AG08395 (cell line): Measurements from ENCODE around the gene ALOX12B.
A peak's percentile ranks its signal among the peaks of the same experiment; 100 is the strongest.

Source experiments
- DNase-seq: peaks from one replicate; pipeline ENCODE4 v3.0.0; 2012; ENCODE audit warnings: mixed read lengths, low spot score

The ALOX12B gene

DNA sequence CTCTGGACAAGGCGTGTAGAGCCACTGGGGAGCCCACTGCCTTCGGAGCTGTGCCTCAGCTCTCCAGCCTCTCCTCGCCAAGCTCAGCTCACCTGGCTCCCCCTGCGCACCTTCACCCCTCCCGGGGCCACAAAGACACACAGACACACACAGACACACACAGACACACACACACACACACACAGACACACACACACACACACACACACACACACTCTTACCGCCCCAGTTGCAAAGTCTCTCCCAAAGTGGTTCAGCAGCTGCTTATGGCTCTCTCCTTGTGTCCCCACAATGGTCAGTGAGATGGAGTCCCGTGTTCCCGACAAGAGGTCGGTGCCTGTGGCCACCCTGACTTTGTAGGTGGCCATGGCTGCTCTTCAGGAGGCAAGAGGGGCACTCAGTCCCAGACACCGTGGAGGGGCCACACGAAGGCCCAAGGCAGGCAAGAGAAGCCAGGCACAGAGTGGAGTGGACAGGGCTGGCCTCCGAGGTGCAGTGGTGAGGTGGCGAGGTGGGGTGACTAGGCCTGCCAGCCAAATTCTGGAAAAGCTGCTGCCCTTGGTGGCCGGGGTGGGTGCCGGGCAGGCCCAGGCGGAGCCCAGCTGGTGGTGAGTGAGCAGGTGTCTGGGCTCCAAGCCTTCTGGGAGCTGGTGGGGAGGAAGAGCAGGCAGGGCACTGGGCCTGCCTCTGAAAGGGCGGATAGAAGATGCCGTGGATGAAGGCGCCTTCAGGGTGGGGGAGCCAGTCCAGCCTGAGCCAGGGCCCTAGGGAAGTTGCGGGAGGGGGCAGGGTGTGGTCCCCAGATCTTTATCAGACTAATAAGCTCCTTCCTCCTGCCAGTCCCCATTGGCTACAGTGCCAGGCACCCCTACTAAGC is at the start of gene ALOX12B:
ALOX12B (minus strand) TSS at position 642 of the 877 bp plus-strand sequence; CDS start at position 368, 274 bp downstream.
- no peak for DNase-seq

- DNase-seq = no peak
Observed at GRCh38 chr17:8133941-8134340, 46.4 kb upstream of the ALOX12B start.

GRCh38 chr17:8133399-8133798 is 45.9 kb upstream of the ALOX12B start:
- no peak for DNase-seq

DNA sequence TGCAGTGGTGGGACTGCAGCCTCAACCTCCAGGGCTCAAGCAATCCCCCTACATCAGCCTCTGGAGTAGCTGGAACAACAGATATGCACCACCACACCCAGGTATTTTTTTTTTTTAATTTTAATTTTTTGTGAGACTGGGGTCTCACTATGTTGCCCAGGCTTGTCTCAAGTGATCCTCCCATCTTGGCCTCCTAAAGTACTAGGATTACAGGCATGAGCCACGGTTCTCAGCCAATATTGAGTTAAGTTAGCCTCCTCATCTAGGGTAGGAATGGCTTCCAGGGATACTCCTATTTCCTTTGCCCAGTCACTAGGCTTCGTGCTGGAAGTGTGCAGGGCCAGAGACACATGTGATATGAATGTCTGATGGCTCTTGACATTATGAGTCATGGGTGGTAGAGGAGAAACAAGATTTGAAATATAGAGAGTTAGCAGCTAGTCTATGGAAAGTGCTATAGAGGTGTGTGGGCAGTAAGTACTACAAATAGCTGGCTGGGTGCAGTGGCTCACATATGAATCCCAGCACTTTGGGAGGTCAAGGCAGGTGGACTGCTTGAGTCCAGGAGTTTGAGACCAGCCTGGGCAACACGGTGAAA is 44.4 kb upstream of the ALOX12B start:
- DNase-seq = no peak

GRCh38 chr17:8128125-8128784 is 40.7 kb upstream of the ALOX12B start:
- DNase-seq = no peak

DNA sequence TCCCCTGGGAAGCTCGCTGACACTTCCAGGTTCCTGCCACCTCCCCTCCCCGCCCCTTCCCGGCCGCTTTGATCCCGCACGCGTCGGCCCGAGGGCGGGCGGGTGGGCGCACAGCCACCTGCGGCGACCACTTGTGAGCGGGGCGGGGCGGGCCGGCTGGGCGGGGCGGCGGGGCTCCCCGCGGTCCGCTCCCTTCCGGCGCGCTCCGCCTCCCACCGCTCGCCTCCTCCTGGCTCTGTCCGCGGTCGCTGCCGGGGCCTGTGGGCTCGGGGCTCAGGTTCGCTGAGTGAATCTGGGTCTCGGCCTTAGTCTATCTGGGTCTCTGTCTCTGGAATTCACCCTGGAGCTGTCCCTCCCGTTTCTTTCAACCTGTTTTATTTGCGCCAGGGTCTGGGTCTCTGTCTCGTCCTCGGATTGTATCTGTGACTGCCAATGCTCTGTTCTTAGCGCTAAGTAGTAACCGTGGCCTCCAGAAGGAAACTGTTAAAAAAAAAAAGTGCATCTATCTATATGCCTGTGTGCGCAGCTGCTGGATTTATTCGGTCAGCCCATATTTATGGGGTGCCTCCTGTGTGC is 39.1 kb upstream of the ALOX12B start:
- no peak for DNase-seq

- DNase-seq = no peak
Observed at GRCh38 chr17:8125947-8126490, 38.5 kb upstream of the ALOX12B start.

GRCh38 chr17:8125154-8125946 is 37.8 kb upstream of the ALOX12B start:
- peak; percentile 64 for DNase-seq

GRCh38 chr17:8124350-8125153 is 37.0 kb upstream of the ALOX12B start:
- no peak for DNase-seq

- DNase-seq = no peak
Observed at GRCh38 chr17:8123695-8124349, 36.3 kb upstream of the ALOX12B start, which contains the start of gene HES7. HES7 (minus strand) TSS chr17:8124106; CDS start chr17:8124084, 22 bp downstream.

DNA sequence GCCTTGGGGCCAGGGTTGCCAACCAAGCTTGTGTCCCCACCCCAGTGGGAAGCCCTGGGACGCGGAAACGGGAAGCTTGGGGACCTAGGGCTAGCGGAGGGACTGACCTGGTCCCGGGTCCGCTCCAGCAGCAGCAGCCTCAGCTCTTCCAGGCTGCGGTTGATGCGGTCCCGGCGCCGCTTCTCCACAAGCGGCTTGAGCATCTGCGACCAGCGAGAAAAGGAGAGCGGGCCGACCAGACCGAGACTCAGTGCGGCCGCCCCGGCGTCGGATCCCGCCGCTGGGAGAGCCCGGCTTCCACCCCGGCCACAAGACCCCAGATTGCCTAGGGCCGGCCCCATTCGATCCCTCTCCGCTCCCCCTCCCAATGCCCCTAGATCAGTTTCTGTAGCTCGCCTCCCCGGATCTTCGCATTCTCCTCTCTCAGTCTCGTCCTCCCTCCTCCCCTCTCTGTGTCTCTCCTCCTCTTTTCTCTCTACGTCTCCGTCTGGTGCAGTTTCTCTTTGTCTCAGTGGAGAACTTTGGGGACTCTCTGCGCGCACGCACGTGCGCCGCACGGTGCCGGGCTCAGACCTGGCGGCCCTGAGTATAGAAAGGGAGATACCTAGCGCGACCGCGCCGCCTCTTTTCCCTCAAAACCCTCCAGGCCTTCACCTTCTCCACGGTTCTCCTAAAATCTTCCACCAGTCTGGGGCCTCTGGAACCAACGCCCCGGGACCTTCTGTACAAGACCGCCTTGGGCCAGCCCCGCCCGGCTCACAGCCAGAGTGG is 35.6 kb upstream of the ALOX12B start:
- no peak for DNase-seq

DNA sequence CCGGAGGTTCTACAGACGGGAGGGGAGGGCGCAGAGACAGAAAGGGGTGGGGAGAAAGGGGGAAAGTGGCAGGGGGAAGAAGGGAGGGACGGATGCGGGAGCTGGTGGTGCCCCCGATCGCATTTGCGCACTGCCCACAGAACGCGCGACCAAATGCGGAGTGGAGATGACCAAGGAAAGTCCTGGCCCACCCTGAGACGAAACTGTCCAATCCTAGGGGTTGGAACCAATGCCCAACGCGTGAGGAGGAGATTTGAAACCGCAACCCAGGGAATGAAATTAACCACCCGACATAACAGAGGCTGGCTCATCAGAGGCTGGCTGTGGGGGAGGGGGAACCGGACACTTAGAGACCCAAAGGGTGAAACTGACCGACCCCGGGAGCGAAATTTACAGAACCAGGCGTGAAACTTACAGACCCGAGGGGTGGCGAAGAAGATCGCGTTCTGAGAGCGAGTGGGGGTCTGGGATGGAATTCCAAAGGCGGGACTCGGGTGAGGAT is 35.0 kb upstream of the ALOX12B start:
- peak; percentile 54 for DNase-seq

DNA sequence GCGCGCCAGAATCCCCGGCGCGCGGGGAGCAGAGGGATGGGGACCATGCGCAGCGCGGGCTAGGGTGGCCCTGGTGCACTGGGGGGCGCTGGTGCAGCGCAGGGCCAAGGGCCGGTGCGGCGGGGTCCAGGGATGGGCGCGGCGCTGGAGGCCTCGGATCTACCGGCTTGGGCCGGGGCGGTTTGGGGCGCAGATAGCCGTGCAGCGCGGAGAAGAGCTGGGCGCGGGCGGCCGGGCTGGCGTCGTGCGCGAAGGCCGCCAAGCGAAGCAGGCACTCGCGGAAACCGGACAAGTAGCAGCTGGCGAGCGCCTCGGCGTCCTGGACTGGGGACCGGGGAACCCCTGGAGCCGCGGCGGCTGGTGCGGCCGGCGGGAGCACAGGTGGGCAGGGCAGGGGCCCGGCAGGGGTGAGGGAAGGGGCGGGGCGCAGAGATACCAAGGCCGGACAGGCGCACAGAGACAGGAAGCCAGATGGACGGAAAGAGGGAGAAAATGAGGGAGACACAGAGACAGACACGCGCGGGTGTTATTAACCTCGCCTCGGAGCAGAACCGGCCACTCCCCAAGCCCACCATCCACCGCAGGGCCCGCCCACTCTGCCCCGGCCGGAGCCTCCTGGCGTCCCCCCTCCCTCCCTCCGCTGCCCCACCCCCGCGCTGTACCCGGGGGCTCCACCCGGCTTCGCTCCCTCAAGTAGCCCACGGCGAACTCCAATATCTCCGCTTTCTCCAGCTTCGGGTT is 34.3 kb upstream of the ALOX12B start:
- DNase-seq = peak; percentile 38

- DNase-seq = no peak
Observed at GRCh38 chr17:8121407-8121680, 33.8 kb upstream of the ALOX12B start.

DNA sequence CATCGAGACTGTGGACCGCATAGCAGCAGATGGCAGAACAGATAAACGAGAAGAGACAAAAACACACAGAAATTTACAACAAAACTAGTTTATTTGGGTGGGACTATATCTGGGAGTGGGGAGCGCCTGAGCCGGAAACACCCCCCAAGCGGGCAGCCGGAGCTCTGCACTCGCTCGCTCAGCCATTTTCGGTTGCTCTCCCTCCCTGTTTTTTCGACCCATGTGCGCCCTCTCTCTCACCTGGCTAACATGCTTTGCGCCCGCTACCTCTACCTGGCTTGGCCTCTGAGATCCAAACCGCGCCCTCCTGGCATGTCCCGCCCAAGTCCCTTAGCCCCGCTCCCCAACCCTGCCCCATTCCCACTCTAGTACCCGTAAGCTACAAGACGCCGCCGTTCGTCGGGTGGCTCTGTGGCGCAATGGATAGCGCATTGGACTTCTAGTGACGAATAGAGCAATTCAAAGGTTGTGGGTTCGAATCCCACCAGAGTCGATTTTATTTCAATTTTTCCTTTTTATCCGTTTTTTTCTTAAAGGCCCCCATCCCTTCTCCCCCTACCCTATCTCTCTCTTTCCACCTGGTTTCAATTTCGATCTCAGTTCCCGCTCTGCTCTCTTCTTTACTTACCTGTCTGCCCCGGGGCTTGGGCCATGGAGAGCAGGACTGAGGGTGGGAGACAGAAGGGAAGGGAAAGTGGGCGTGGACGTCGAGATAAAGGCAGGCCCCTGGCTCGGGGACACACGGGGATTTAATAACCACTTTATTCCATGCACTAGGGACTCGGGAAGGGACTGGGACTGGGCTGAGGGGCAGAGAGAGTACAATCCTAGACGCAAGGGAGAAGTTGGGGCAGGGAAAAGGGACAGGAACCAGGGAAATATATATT is 33.2 kb upstream of the ALOX12B start:
- peak; percentile 57 for DNase-seq

- DNase-seq = peak; percentile 56
Observed at GRCh38 chr17:8119581-8120519, 32.3 kb upstream of the ALOX12B start.
